K562 (cell line): ENCODE results near the gene TRAPPC12. TPM values are rescaled to one million over a fixed set of nuclear protein-coding genes. Genes with fewer than 3 reads are reported as not detected.
A peak's percentile ranks its signal among the peaks of the same experiment; 100 is the strongest.

Experiments used
- ADNP ChIP-seq: fragments of 200-800 bp; sonication (Bioruptor generic); IDR thresholded peaks from 2 replicates; pipeline ENCODE4 v1.6.1; 2016; ENCODE audit warnings: missing genetic modification characterization, missing compliant biosample characterization
- GATAD2A ChIP-seq: fragments of 450-650 bp; IDR thresholded peaks from 2 replicates; pipeline ENCODE4 v1.6.1; 2017
- HDAC1 ChIP-seq, 2 experiments: fragments of 450-650 bp; IDR thresholded peaks; 2 replicates each; pipeline ENCODE4 v1.6.1; 2016 to 2017; ENCODE audit warnings: inconsistent platforms in 1 of 2, mild to moderate bottlenecking in 1 of 2, moderate library complexity in 1 of 2
- HDAC6 ChIP-seq: IDR thresholded peaks from 2 replicates; pipeline ENCODE4 v1.6.1; 2012; ENCODE audit warnings: low read depth, mild to moderate bottlenecking, control low read depth, inconsistent platforms, low read length, moderate library complexity
- HMG20B ChIP-seq: fragments of 250-450 bp; sonication (Bioruptor Pico); IDR thresholded peaks from 2 replicates; pipeline ENCODE4 v1.5.0; 2021; ENCODE audit warnings: mild to moderate bottlenecking
- JUNB ChIP-seq: fragments of 450-650 bp; formaldehyde crosslinking; conservative IDR thresholded peaks from 2 replicates; pipeline ENCODE4 v1.4.0; 2020; ENCODE audit warnings: mild to moderate bottlenecking
- NFYB ChIP-seq: IDR thresholded peaks from 2 replicates; pipeline ENCODE4 v1.6.1; 2011; ENCODE audit warnings: mild to moderate bottlenecking, moderate library complexity; ENCODE audit not compliant: insufficient read length; ENCODE audit errors: extremely low read depth
- NR2C2 ChIP-seq, 2 experiments: fragments of 200-800 bp in 1 of 2; sonication (Bioruptor generic) in 1 of 2; sonication (generic) in 1 of 2; formaldehyde crosslinking in 1 of 2; IDR thresholded peaks; 2 replicates each; pipeline versions ENCODE4 v1.6.1 to v1.8.0; 2016 to 2022; ENCODE audit warnings: mild to moderate bottlenecking in 1 of 2, missing compliant biosample characterization in 1 of 2, missing genetic modification characterization in 1 of 2, missing genetic modification reagents in 1 of 2
- TEAD4 ChIP-seq, 2 experiments: sonication (generic) in 1 of 2; formaldehyde crosslinking in 1 of 2; IDR thresholded peaks; 2 replicates each; pipeline versions ENCODE4 v1.6.1 to v1.8.0; 2012 to 2022; ENCODE audit warnings: borderline replicate concordance in 1 of 2, inconsistent platforms in 1 of 2, low read length in 1 of 2, mild to moderate bottlenecking in 1 of 2, missing genetic modification reagents in 1 of 2
- TRIM24 ChIP-seq, 2 experiments: fragments of 450-650 bp; IDR thresholded peaks; 2 replicates each; pipeline ENCODE4 v1.6.1; 2016
- XRCC4 ChIP-seq: IDR thresholded peaks from one replicate; pipeline ENCODE4 v1.6.1; 2011; ENCODE audit not compliant: insufficient read depth, insufficient read length; ENCODE audit errors: extremely low read depth
- ZBTB17 ChIP-seq: fragments of 450-650 bp; formaldehyde crosslinking; IDR thresholded peaks from 2 replicates; pipeline ENCODE4 v1.4.0; 2020; ENCODE audit warnings: mild to moderate bottlenecking
- ZEB2 ChIP-seq: fragments of 450-650 bp; IDR thresholded peaks from 2 replicates; pipeline ENCODE4 v1.6.1; 2016
- ZFPM2 ChIP-seq: fragments of 250-450 bp; sonication (Bioruptor Pico); IDR thresholded peaks from 2 replicates; pipeline ENCODE4 v1.5.1; 2022; ENCODE audit warnings: mild to moderate bottlenecking
- ZNF12 ChIP-seq: sonication (generic); formaldehyde crosslinking; IDR thresholded peaks from 2 replicates; pipeline ENCODE4 v1.4.0; 2020; ENCODE audit warnings: mild to moderate bottlenecking, missing genetic modification reagents
- ZNF174 ChIP-seq: fragments of 250-450 bp; sonication (Bioruptor Pico); IDR thresholded peaks from 2 replicates; pipeline ENCODE4 v1.4.0; 2020; ENCODE audit warnings: mild to moderate bottlenecking
- ZNF224 ChIP-seq: sonication (generic); formaldehyde crosslinking; IDR thresholded peaks from 2 replicates; pipeline ENCODE4 v1.8.0; 2022; ENCODE audit warnings: mild to moderate bottlenecking, missing genetic modification reagents
- ZNF239 ChIP-seq: fragments of 250-450 bp; sonication (Bioruptor Pico); IDR thresholded peaks from 2 replicates; pipeline ENCODE4 v1.4.0; 2020; ENCODE audit warnings: mild to moderate bottlenecking
- ZNF584 ChIP-seq: fragments of 200-800 bp; sonication (Bioruptor generic); IDR thresholded peaks from 2 replicates; pipeline ENCODE4 v1.6.1; 2016; ENCODE audit warnings: low read depth, mild to moderate bottlenecking, missing genetic modification characterization, missing compliant biosample characterization
- ZNF589 ChIP-seq: fragments of 200-800 bp; sonication (Bioruptor generic); IDR thresholded peaks from 2 replicates; pipeline ENCODE4 v1.6.1; 2016; ENCODE audit warnings: low read depth, missing genetic modification characterization, missing compliant biosample characterization
- polyA plus RNA-seq, 8 experiments: library from polyadenylated mRNA; depleted of rRNA in 4 of 8; stranded (reverse) in 5 of 8; unstranded in 3 of 8; fragments of >200 nt; fragmentation: Nextera tagmentation in 2 of 8; fragmentation: Illumina TruSeq in 1 of 8; extraction: Ambion mirVana in 2 of 8; extraction: Trizol in 1 of 8; gene quantifications; 2 replicates each; pipeline versions ENCODE4 v1.2.1 to v1.2.3, GENCODE V29; 2011 to 2014; ENCODE audit warnings: inconsistent platforms in 1 of 8, missing spikeins in 1 of 8
- total RNA-seq, 7 experiments: library from RNA; depleted of rRNA in 6 of 7; stranded (reverse); fragments of >200 nt in 6 of 7; fragmentation: Illumina TruSeq in 2 of 7; extraction: Trizol in 2 of 7; gene quantifications; 2 replicates each; pipeline versions ENCODE4 v1.2.1 to v1.2.3, GENCODE V29; 2011 to 2021; ENCODE audit warnings: low replicate concordance in 1 of 7
- TF ChIP-seq, protein P1 (sequence below): fragments of 450-650 bp; IDR thresholded peaks from 2 replicates; pipeline ENCODE4 v1.6.1; 2016; ENCODE audit warnings: antibody characterized with exemption
- TF ChIP-seq, protein P2 (sequence below): fragments of 450-650 bp; formaldehyde crosslinking; IDR thresholded peaks from 2 replicates; pipeline ENCODE4 v1.4.0; 2020; ENCODE audit warnings: mild to moderate bottlenecking, moderate library complexity
- TF ChIP-seq, protein P3 (sequence below), 2 experiments: fragments of 200-800 bp in 1 of 2; sonication (Bioruptor generic) in 1 of 2; sonication (generic) in 1 of 2; formaldehyde crosslinking in 1 of 2; IDR thresholded peaks in 1 of 2; conservative IDR thresholded peaks in 1 of 2; 2 replicates each; pipeline versions ENCODE4 v1.5.0 to v1.6.1; 2016 to 2020; ENCODE audit warnings: missing compliant biosample characterization in 1 of 2, missing genetic modification characterization in 1 of 2, missing genetic modification reagents in 1 of 2

TRAPPC12 gene
- total and polyA plus RNA-seq, 9 of the 15 experiments (the other 6 are each of a cell fraction or from before 2014, with no cell fraction given): 8.0 to 75.2 (median 39.1) TPM

DNA sequence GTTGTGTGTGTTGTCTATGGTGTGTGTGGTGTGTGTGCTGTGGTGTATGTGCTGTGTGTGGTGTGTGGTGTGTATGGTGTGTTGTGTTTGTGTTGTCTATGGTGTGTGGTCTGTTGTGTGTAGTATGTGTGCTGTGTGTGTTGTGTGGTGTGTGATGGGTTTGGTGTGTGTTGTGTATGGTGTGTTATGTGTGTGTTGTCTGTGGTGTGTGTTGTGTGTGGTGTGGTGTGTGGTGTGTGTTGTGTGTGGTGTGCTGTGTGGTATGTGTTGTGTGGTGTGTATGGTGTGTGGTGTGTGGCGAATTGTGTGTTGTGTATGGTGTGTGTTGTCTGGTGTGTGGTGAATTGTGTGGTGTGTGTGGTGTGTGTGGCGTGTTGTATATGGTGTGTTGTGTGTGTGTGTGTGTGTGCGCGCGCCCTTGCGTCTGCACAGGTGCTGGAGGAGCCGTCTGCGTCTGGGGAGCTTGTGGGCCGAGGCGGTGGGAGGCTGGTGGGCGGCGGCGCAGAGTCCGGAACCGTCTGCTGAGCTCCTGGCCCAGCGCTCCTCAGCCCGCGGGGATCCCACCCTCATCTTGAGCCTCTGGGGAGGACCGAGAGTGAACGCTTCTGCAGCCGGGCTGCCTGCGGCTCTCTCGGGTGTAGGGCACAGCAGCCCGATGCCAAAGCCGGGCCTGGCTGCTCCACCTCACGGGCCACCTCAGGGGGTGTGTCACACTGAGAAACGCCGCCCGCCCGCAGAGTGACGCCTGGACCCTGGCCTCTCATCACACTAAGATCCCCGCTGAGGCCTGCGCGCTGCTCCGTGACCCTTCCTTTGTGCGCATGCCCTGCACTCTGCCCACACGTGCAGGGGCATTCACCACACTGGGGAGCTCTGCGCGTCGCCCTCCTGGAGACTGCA is 148.6 kb downstream of the TRAPPC12 start (continued):
- TF ChIP-seq, protein P1, sequence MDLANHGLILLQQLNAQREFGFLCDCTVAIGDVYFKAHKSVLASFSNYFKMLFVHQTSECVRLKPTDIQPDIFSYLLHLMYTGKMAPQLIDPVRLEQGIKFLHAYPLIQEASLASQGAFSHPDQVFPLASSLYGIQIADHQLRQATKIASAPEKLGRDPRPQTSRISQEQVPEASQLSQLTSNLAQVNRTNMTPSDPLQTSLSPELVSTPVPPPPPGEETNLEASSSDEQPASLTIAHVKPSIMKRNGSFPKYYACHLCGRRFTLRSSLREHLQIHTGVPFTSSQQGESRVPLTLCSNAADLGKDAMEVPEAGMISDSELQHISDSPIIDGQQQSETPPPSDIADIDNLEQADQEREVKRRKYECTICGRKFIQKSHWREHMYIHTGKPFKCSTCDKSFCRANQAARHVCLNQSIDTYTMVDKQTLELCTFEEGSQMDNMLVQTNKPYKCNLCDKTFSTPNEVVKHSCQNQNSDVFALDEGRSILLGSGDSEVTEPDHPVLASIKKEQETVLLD: no peak
- 0 out of 2 replicates have a peak, but pooled peaks have one; percentile 12 for TF ChIP-seq HDAC6
- TF ChIP-seq ZEB2: no peak
- no peak for TF ChIP-seq XRCC4
- TF ChIP-seq ZNF174 (CRISPR knock-in tag): no peak
- TF ChIP-seq TRIM24 (IDR thresholded peaks at IDR 0.05): peak in 1 of 2 experiments; percentile 9; a peak in 1 of 4 replicates
- no peak for TF ChIP-seq NFYB
- 0 out of 4 replicates have a peak, but pooled peaks of 1 of the 2 experiments have one; percentile 5 for TF ChIP-seq HDAC1 (IDR thresholded peaks at IDR 0.05)
- TF ChIP-seq ZNF12 (CRISPR knock-in tag): no peak
- TF ChIP-seq, protein P2, sequence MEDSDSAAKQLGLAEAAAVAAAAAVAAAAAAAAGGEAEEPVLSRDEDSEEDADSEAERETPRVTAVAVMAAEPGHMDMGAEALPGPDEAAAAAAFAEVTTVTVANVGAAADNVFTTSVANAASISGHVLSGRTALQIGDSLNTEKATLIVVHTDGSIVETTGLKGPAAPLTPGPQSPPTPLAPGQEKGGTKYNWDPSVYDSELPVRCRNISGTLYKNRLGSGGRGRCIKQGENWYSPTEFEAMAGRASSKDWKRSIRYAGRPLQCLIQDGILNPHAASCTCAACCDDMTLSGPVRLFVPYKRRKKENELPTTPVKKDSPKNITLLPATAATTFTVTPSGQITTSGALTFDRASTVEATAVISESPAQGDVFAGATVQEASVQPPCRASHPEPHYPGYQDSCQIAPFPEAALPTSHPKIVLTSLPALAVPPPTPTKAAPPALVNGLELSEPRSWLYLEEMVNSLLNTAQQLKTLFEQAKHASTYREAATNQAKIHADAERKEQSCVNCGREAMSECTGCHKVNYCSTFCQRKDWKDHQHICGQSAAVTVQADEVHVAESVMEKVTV (CRISPR knock-in tag): no peak
- no peak for TF ChIP-seq GATAD2A
- TF ChIP-seq ZNF224 (CRISPR knock-in tag): no peak
- TF ChIP-seq ZNF239: no peak
- no peak for TF ChIP-seq ZFPM2 (CRISPR knock-in tag)
- TF ChIP-seq ZNF584 (CRISPR knock-in tag): no peak
- TF ChIP-seq, protein P3, sequence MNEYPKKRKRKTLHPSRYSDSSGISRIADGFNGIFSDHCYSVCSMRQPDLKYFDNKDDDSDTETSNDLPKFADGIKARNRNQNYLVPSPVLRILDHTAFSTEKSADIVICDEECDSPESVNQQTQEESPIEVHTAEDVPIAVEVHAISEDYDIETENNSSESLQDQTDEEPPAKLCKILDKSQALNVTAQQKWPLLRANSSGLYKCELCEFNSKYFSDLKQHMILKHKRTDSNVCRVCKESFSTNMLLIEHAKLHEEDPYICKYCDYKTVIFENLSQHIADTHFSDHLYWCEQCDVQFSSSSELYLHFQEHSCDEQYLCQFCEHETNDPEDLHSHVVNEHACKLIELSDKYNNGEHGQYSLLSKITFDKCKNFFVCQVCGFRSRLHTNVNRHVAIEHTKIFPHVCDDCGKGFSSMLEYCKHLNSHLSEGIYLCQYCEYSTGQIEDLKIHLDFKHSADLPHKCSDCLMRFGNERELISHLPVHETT (CRISPR knock-in tag; conservative IDR thresholded peaks at IDR 0.05 in 1 of 2, IDR thresholded peaks at IDR 0.05 in 1 of 2): no peak
- no peak for TF ChIP-seq HMG20B (CRISPR knock-in tag)
- no peak for TF ChIP-seq JUNB (CRISPR knock-in tag)
- TF ChIP-seq ADNP (tag): peak; percentile 45; the same call in 1 of the 2 replicates
- TF ChIP-seq TEAD4 (IDR thresholded peaks at IDR 0.05; ENCODE audit: low read length): no peak
- TF ChIP-seq TEAD4 (CRISPR knock-in tag; IDR thresholded peaks at IDR 0.05; ENCODE audit: borderline replicate concordance): no peak
- TF ChIP-seq NR2C2 (CRISPR knock-in tag; IDR thresholded peaks at IDR 0.05): 0 out of 2 replicates have a peak, but pooled peaks have one; percentile 22
- TF ChIP-seq NR2C2 (tag; IDR thresholded peaks at IDR 0.05): no peak
- TF ChIP-seq ZNF589: no peak
- no peak for TF ChIP-seq ZBTB17 (CRISPR knock-in tag)
